GM18858 (cell line): ENCODE results near the gene MBOAT2.

ENCODE experiments used
- ATAC-seq: cut with Tn5 transposase; IDR thresholded peaks from one replicate; pipeline ENCODE4 v1.9.1; 2021; ENCODE audit not compliant: unreplicated experiment

MBOAT2 gene

GRCh38 chr2:8836971-8837794, 166.3 kb downstream of the MBOAT2 start, which contains the start of gene KIDINS220:
KIDINS220 (minus strand) TSS chr2:8837613; CDS start chr2:8827093, 10,520 bp downstream.
- peak; percentile 83 for ATAC-seq

GRCh38 chr2:8835279-8835678, 168.2 kb downstream of the MBOAT2 start:
- no peak for ATAC-seq

- no peak for ATAC-seq
These were observed 169.6 kb downstream of the MBOAT2 start for GRCh38 chr2:8833853-8834252.

GRCh38 chr2:8831516-8831915, 172.0 kb downstream of the MBOAT2 start:
- no peak for ATAC-seq

GRCh38 chr2:8827729-8828128, 175.8 kb downstream of the MBOAT2 start:
- ATAC-seq, result no peak

GRCh38 chr2:8822218-8822617, 181.3 kb downstream of the MBOAT2 start:
- ATAC-seq, result no peak

GRCh38 chr2:8821276-8822217, 181.9 kb downstream of the MBOAT2 start:
- no peak for ATAC-seq

GRCh38 chr2:8819948-8820347, 183.5 kb downstream of the MBOAT2 start:
- ATAC-seq, result no peak

GRCh38 chr2:8819194-8819593, 184.3 kb downstream of the MBOAT2 start:
- ATAC-seq, result no peak

- no peak for ATAC-seq
These were observed 186.3 kb downstream of the MBOAT2 start for GRCh38 chr2:8817221-8817620.

GRCh38 chr2:8806885-8807704, 196.4 kb downstream of the MBOAT2 start:
- no peak for ATAC-seq

GRCh38 chr2:8805278-8806210, 197.9 kb downstream of the MBOAT2 start:
- no peak for ATAC-seq

GRCh38 chr2:8803658-8804379, 199.7 kb downstream of the MBOAT2 start:
- ATAC-seq, result peak; percentile 99

GRCh38 chr2:8802741-8803140, 200.7 kb downstream of the MBOAT2 start:
- ATAC-seq, result no peak
